WERI-Rb-1 (cell line): ENCODE results near the gene TDRKH.

Source experiments
- DNase-seq: peaks from one replicate; pipeline ENCODE4 v3.0.0-alpha.2; 2020
- H3K27ac ChIP-seq: fragments of 250-450 bp; sonication (Bioruptor Pico); 2 replicates; pipeline ENCODE4 v1.5.1; 2020; ENCODE audit warnings: mild to moderate bottlenecking, moderate library complexity
- H3K27me3 ChIP-seq: fragments of 250-450 bp; sonication (Bioruptor Pico); 2 replicates; pipeline ENCODE4 v1.5.1; 2021; ENCODE audit warnings: mild to moderate bottlenecking, low read depth, moderate library complexity; ENCODE audit not compliant: insufficient read depth, severe bottlenecking
- H3K36me3 ChIP-seq: fragments of 250-450 bp; sonication (Bioruptor Pico); 2 replicates; pipeline ENCODE4 v1.5.1; 2020; ENCODE audit warnings: mild to moderate bottlenecking, moderate library complexity
- H3K4me3 ChIP-seq: 2 replicates; pipeline ENCODE4 v1.5.1; 2011; ENCODE audit warnings: low read depth, mild to moderate bottlenecking, control low read depth, low read length
- H3K9me3 ChIP-seq: fragments of 250-450 bp; sonication (Bioruptor Pico); 2 replicates; pipeline ENCODE4 v1.5.1; 2021; ENCODE audit warnings: mild to moderate bottlenecking, moderate library complexity; ENCODE audit not compliant: severe bottlenecking
- TF ChIP-seq, protein P1 (sequence below): IDR thresholded peaks from 2 replicates; pipeline ENCODE4 v1.5.1; 2011; ENCODE audit warnings: low read depth, mild to moderate bottlenecking, control low read depth, inconsistent platforms, low read length

TDRKH gene, protein sequence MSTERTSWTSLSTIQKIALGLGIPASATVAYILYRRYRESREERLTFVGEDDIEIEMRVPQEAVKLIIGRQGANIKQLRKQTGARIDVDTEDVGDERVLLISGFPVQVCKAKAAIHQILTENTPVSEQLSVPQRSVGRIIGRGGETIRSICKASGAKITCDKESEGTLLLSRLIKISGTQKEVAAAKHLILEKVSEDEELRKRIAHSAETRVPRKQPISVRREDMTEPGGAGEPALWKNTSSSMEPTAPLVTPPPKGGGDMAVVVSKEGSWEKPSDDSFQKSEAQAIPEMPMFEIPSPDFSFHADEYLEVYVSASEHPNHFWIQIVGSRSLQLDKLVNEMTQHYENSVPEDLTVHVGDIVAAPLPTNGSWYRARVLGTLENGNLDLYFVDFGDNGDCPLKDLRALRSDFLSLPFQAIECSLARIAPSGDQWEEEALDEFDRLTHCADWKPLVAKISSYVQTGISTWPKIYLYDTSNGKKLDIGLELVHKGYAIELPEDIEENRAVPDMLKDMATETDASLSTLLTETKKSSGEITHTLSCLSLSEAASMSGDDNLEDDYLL

DNA sequence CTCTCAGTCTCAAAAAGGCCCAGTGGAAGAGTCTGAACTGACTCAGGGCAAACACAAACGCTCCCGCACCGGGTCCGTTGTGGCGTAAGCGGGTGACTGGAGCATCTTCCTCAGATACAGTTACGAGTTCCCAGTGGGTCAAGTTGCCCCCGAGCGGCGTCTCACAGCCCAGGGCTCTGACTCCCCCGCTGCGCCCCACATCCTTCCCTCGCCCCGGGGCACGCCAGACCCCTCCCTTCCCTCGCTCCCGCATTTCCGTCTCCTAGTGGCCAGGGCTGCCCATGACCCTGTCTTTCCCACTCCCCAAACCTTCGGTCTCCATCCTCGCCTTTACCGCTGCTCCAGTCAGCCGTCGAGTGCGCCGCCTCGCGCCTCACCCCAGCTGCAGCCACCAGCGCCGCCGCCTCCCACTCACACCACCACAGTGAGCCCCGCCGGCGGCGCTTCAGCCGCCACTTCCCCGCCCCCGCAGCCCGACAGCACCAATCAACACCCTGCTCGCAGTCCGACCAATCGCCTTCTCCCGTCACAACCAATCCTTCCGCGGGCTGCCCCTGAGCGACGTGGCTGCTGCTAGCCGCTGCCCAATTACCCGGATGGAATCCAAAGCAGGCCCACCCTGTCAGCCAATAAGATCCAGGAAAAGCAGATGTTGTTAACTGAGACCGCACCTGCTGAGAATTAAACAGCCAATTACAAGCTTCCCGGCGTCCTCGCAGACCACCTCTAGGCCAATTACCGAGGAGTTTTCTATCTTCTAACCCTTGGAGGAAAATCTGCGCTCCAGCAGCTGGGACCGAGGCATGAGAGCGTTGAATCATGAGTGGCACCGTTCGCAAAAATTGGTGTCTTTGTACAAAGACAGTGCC lies at the start of gene TDRKH:
Gene TDRKH, minus strand, starts transcription at position 430 of the 869 bp plus-strand sequence. CDS start 7,478 bp downstream, outside the sequence.
- DNase-seq: peak; percentile 100
- H3K27ac ChIP-seq: peak within 1 kb of the TSS; percentile 54
- peaks cover 4% of the 10 kb centered on the region for H3K36me3 ChIP-seq
- H3K4me3 ChIP-seq: peak within 1 kb of the TSS; percentile 65
- no peaks in the 10 kb centered on the region for H3K27me3 ChIP-seq
- no peaks in the 10 kb centered on the region for H3K9me3 ChIP-seq
- TF ChIP-seq, protein P1, sequence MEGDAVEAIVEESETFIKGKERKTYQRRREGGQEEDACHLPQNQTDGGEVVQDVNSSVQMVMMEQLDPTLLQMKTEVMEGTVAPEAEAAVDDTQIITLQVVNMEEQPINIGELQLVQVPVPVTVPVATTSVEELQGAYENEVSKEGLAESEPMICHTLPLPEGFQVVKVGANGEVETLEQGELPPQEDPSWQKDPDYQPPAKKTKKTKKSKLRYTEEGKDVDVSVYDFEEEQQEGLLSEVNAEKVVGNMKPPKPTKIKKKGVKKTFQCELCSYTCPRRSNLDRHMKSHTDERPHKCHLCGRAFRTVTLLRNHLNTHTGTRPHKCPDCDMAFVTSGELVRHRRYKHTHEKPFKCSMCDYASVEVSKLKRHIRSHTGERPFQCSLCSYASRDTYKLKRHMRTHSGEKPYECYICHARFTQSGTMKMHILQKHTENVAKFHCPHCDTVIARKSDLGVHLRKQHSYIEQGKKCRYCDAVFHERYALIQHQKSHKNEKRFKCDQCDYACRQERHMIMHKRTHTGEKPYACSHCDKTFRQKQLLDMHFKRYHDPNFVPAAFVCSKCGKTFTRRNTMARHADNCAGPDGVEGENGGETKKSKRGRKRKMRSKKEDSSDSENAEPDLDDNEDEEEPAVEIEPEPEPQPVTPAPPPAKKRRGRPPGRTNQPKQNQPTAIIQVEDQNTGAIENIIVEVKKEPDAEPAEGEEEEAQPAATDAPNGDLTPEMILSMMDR: peak; percentile 69

DNA sequence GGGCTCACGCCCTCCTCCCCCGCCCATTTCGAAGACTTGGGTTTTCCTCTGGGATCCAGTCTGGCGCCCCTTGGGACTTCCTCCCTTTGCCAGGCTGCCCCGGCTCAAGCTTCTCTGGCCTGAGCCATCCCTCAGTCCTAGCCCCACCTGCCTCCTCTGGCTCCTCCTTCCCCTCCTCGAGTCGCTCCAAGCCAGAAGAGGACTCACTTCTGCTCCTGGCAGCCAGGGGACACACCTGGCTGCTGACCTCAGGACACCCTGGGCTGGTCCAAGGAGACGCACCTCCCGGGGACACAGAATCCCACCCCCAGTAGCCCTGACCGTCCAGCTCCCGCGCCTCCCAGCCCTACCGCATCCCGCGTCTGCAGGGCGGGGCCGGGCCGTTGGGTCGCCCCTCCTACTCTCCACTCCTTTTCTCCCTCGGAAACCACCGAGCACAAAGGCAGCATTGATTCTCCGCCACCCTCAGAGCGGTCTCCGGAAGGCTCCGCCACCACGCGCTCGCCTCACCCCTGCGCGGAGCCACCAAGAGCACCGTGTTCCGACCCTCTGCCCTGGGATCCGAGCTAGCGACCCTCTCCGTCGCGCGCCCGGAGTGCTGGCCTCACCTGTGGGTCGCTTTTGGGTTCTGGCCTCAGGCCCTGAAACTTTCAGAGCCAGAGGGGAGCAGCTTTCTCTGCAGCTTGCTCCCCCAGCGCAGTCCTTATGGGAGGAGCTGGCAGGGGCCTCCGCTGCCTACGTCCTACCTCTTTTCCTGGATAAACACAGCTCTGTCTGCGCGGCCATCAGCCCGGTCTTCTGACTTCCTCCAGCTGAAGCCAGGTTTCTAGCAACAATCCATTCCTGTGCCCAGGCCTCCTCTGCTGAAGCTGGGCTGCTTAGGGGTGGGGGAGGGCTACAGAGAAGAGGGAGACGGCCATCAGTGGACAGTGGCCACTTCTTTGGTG lies 49.4 kb upstream of the TDRKH start, which contains the start of gene C2CD4D:
Gene C2CD4D, minus strand, starts transcription at position 364 of the 947 bp plus-strand sequence. CDS start 831 bp downstream, outside the sequence.
- no peak within 1 kb of the TSS for H3K27ac ChIP-seq
- DNase-seq: no peak

DNA sequence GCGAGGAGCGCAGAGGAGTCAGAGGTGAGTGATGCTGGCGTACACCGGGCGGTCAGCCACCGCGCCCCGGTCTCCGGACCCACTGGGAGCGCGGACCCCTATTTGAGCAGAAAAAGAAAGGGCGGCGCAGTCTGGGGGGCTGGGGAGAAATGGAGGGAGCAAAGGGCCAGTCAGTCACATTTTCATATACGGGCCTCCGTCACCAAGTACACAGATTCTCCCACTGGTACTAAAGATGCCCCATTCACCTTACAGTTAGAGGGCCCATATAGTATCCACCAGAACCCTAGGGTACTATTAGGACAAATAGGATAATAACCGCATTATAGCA lies 48.7 kb upstream of the TDRKH start:
- Histone ChIP-seq H3K4me3 (no peak overlapping the region), H3K27me3 (no peaks in the 10 kb centered on the region), H3K27ac (no peak overlapping the region), H3K36me3 (no peaks in the 10 kb centered on the region), H3K9me3 (no peaks in the 10 kb centered on the region)
- no peak for DNase-seq
- TF ChIP-seq, protein P1: no peak

More for the DNA sequence above, 49.4 kb upstream of the TDRKH start, which contains the start of gene C2CD4D:
- no peaks in the 10 kb centered on the region for H3K36me3 ChIP-seq
- no peak within 1 kb of the TSS for H3K4me3 ChIP-seq
- H3K27me3 ChIP-seq: no peaks in the 10 kb centered on the region
- TF ChIP-seq, protein P1: 0 out of 2 replicates have a peak, but pooled peaks have one; percentile 1
- H3K9me3 ChIP-seq: no peaks in the 10 kb centered on the region

DNA sequence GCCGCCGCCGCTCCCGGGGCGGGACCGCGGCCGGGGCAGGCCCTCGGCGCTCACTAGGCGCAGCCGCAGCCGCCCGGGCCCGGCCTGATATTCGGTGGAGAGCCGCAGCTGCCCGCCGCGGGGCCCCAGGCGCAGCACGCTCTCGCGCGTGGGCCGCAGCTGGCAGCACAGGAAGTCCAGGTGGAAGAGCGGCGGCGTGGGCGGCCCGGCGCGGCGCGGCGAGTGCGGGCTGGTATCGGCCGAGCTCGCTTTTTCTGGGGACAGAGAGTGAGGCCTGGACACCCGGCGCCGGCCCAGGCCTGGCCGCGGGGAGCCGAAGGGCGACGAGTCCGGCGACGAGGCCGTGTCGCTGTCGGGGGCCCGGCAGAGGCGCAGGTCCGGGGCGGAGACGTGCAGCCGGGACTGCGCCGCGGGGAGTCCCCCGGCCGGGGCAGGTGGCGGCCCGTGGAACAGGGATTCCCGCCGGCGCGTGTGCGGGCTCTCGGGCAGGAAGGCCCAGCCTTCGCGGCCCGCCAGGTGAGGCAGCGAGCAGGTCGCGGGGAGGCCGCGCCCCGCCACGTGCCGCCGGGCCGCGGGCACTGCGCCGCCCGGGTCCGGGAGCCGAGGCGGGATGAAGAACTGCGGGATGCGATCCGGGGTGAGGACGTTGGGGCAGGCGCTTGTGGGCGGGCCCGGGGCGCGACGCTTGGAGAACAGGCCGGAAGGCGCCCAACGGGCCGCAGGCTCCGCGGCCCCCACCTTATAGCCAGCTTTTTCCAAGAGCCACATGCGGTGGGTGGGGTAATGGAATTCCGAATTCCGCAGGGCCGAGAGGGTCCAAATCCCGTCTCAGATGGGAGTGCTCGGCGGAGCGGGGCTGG lies 48.2 kb upstream of the TDRKH start:
- TF ChIP-seq, protein P1: no peak
- no peak for DNase-seq
- Histone ChIP-seq H3K27me3 (no peaks in the 10 kb centered on the region), H3K9me3 (no peaks in the 10 kb centered on the region), H3K27ac (no peak overlapping the region), H3K36me3 (no peaks in the 10 kb centered on the region), H3K4me3 (no peak overlapping the region)
